MCF 10A (cell line): Measurements from ENCODE around the gene ST6GAL1. TPM values are rescaled to one million over a fixed set of nuclear protein-coding genes. Genes with fewer than 3 reads are reported as not detected.

Source experiments
- BruUV-seq: library from RNA; stranded (reverse); fragments of 400-500 nt; replicated peaks from 2 replicates; lab custom pipeline; 2021; lab: Mats Ljungman, UMichigan
- CTCF ChIA-PET: fragments of 300-600 bp; sonication (Branson Sonifier 250); formaldehyde crosslinking; extraction: SDS; loops from one replicate; lab custom pipeline; 2021; ENCODE audit warnings: antibody characterized with exemption, inconsistent platforms; lab: Yijun Ruan, JAX
- POLR2A ChIA-PET: fragments of 300-600, 350-650 bp; sonication (Branson Sonifier 250); formaldehyde crosslinking; extraction: SDS; loops from one replicate; lab custom pipeline; 2020; ENCODE audit warnings: antibody characterized with exemption, inconsistent platforms; lab: Yijun Ruan, JAX
- DNase-seq: peaks from one replicate; pipeline ENCODE4 v3.0.0-alpha.2; 2018; ENCODE audit not compliant: unreplicated experiment
- H3K27ac Mint-ChIP-seq: one replicate; pipeline ENCODE4 v1.8.0; 2022; ENCODE audit warnings: mild to moderate bottlenecking, low read depth, mixed read lengths; ENCODE audit not compliant: unreplicated experiment
- H3K27me3 Mint-ChIP-seq: one replicate; pipeline ENCODE4 v1.8.0; 2022; ENCODE audit warnings: mixed read lengths; ENCODE audit not compliant: insufficient read depth, unreplicated experiment
- H3K36me3 Mint-ChIP-seq: one replicate; pipeline ENCODE4 v1.8.0; 2022; ENCODE audit warnings: mild to moderate bottlenecking, moderate library complexity, mixed read lengths; ENCODE audit not compliant: insufficient read depth, unreplicated experiment
- H3K4me1 Mint-ChIP-seq: one replicate; pipeline ENCODE4 v1.8.0; 2022; ENCODE audit warnings: mixed read lengths; ENCODE audit not compliant: insufficient read depth, unreplicated experiment
- H3K4me3 Mint-ChIP-seq: one replicate; pipeline ENCODE4 v1.8.0; 2022; ENCODE audit warnings: mild to moderate bottlenecking, moderate library complexity, mixed read lengths; ENCODE audit not compliant: unreplicated experiment
- H3K9me3 Mint-ChIP-seq: one replicate; pipeline ENCODE4 v1.8.0; 2022; ENCODE audit warnings: mixed read lengths; ENCODE audit not compliant: unreplicated experiment
- intact Hi-C: fragments of 100-400 bp; cut with micrococcal nuclease; formaldehyde crosslinking; loops from 2 replicates; pipeline ENCODE4 v1.14.1; 2022
- total RNA-seq: library from RNA; stranded (reverse); gene quantifications from 2 replicates; pipeline ENCODE4 v1.2.3, GENCODE V29; 2022
- TF ChIP-seq, protein P1 (sequence below): fragments of 200-600 bp; IDR thresholded peaks from one replicate; pipeline ENCODE4 v1.8.0; 2022; ENCODE audit warnings: antibody characterized with exemption, mild to moderate bottlenecking; ENCODE audit not compliant: unreplicated experiment

ST6GAL1 gene
- total RNA-seq, 1 experiment from 2014 or later: 18.8 TPM

DNA sequence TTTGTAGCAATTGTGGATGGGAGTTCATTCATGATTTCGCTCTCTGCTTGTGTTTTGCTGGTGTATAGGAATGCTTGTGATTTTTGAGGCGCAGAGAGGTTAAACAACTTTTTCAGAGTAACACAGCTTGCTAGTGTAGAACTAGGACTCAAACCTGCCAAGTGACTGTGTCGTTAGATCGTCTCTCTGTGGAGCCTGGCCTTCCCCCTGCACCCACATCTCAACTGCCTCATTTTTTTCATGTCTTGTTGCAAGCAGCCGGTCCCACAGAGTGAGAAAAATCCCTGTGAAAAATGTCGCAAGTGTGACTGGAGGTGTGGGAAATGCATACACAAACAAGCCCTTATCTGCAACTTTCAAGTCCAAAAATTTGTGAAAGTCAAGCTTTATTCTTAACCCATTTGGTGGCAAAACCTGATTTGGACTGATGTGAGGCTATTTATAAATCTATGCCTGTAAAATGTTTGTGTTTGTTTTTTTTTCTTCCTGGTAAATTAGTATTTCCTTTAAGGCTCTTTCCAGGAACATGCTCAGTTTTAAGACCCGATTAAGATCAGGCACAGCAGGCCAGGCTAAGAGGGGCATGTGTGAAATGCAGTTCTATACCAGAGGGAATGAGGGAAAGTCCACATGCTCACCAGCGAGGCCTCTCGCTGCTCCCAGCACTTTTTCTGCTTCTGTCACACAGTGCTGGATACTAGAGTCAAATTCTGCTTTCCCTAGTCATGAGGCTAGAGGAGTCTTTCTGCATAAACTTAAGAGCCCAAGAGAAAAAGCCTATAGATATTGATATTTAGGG, 25.8 kb downstream of the ST6GAL1 start:
- Mint-ChIP-seq H3K36me3 (peaks cover 7% of the 10 kb centered on the region), H3K4me3 (no peak overlapping the region), H3K4me1 (peaks cover 8% of the 10 kb centered on the region), H3K27ac (no peak overlapping the region), H3K27me3 (no peaks in the 10 kb centered on the region), H3K9me3 (no peaks in the 10 kb centered on the region)
- POLR2A ChIA-PET: no interaction called here
- CTCF ChIA-PET: interaction anchor here (1.1 kb wide), 1 partner anchor 209 kb away, joined by 3 read pairs; no protein-coding TSS in a partner anchor
- BruUV-seq: no TSS peak
- TF ChIP-seq, protein P1, sequence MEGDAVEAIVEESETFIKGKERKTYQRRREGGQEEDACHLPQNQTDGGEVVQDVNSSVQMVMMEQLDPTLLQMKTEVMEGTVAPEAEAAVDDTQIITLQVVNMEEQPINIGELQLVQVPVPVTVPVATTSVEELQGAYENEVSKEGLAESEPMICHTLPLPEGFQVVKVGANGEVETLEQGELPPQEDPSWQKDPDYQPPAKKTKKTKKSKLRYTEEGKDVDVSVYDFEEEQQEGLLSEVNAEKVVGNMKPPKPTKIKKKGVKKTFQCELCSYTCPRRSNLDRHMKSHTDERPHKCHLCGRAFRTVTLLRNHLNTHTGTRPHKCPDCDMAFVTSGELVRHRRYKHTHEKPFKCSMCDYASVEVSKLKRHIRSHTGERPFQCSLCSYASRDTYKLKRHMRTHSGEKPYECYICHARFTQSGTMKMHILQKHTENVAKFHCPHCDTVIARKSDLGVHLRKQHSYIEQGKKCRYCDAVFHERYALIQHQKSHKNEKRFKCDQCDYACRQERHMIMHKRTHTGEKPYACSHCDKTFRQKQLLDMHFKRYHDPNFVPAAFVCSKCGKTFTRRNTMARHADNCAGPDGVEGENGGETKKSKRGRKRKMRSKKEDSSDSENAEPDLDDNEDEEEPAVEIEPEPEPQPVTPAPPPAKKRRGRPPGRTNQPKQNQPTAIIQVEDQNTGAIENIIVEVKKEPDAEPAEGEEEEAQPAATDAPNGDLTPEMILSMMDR: no peak
- DNase-seq: no peak
- intact Hi-C loops: no loop called here

DNA sequence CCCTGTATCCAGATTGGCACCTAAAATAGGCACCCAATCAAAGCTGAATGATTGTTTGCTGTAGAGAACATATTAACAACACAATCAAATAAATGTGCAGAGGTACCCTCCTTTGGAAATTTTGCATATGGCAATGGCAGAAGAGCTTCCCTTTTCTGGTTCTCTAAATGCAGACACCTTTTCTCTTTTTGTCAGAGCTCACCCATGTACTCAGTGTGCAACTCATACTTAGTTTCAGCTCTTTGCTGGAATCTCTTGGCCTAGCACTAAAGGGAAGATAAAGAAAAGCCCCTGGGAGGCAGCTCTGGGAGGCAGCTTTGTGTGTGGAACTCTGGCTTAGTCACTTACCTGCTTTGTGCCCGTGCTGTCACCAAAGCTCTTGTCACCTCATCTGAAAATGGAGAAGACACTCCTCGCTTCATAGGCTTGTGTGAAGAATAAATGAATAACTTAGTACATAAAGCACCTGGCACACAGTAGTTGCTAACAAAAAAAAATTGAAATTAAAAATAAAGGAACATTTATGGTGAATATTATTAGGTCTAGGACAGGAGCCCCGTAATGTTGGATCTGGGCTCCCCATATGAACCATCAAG, 28.8 kb downstream of the ST6GAL1 start:
- CTCF ChIA-PET: interaction anchor here (0.6 to 1.0 kb wide), 3 partner anchors 10 to 1641 kb away, joined by 3 to 4 read pairs (median 3); no protein-coding TSS in a partner anchor
- no peak for DNase-seq
- no peaks in the 10 kb centered on the region for H3K4me1 Mint-ChIP-seq
- no peaks in the 10 kb centered on the region for H3K27me3 Mint-ChIP-seq
- H3K4me3 Mint-ChIP-seq: no peak overlapping the region
- intact Hi-C loops: no loop called here
- peaks cover 7% of the 10 kb centered on the region for H3K36me3 Mint-ChIP-seq
- TF ChIP-seq, protein P1: no peak
- H3K9me3 Mint-ChIP-seq: no peaks in the 10 kb centered on the region
- POLR2A ChIA-PET: no interaction called here
- no TSS peak for BruUV-seq
- no peak overlapping the region for H3K27ac Mint-ChIP-seq

DNA sequence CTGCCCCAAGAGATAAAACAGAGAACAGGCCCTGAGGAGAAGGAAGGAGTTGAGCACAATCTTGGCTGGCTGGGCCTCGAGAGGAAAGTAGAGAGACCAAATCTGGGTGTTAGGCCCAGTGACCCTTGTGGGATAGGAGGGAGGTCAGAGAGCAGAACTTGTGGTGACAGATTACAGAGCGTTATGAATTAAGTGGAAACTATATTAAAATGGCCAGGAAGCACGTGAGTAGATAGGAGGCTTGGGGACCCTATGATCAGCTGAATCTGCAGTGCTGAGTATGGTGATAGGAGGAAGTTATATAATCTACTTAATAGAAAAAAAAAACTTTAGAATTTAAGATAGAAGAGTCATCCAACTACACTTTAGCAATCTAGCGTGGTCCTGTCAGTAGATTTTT, 30.0 kb downstream of the ST6GAL1 start:
- no TSS peak for BruUV-seq
- Mint-ChIP-seq H3K4me3 (no peak overlapping the region), H3K9me3 (no peaks in the 10 kb centered on the region), H3K27ac (no peak overlapping the region), H3K4me1 (no peaks in the 10 kb centered on the region), H3K27me3 (no peaks in the 10 kb centered on the region), H3K36me3 (peaks cover 7% of the 10 kb centered on the region)
- DNase-seq: no peak
- POLR2A ChIA-PET: no interaction called here
- intact Hi-C loops: no loop called here
- CTCF ChIA-PET: interaction anchor here (0.6 kb wide), 1 partner anchor 1540 kb away, joined by 3 read pairs; no protein-coding TSS in a partner anchor
- TF ChIP-seq, protein P1: no peak

DNA sequence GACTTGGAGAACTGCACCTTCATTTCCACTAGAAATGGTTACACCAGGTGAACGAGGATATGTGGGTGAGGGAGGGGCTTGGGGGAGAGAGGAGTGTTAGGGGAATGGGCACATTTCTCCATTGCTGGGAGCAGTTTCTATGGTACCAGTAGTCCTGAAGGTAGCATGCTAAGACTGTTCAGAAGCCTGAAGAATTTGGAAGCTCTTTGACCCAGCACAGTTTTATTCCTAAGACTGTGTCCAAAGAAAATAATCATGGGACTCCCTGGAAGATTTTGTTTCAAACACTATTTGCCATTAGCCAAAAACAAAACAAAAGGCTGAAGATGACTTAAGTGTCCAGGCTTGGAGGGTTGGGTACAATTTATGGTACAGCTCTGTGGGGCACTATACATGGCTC, 32.1 kb downstream of the ST6GAL1 start:
- ChIA-PET POLR2A (interaction anchor here (0.5 kb wide), 1 partner anchor 9 kb away, joined by 3 read pairs; no protein-coding TSS in a partner anchor), CTCF (no interaction called here)
- BruUV-seq: no TSS peak
- H3K27ac Mint-ChIP-seq: no peak overlapping the region
- H3K27me3 Mint-ChIP-seq: no peaks in the 10 kb centered on the region
- H3K4me1 Mint-ChIP-seq: no peaks in the 10 kb centered on the region
- H3K9me3 Mint-ChIP-seq: no peaks in the 10 kb centered on the region
- H3K36me3 Mint-ChIP-seq: peaks cover 6% of the 10 kb centered on the region
- no peak for DNase-seq
- intact Hi-C loops: no loop called here
- no peak overlapping the region for H3K4me3 Mint-ChIP-seq
- TF ChIP-seq, protein P1: no peak
